GM12878 (cell line): Measurements from ENCODE around the gene LARP4B. TPM values are rescaled to one million over a fixed set of nuclear protein-coding genes. Genes with fewer than 3 reads are reported as not detected.

ENCODE experiments used
- ATAC-seq: fragments of 200-7000 bp; cut with Tn5 transposase; 3 replicates; pipeline ENCODE4 v1.9.1; 2020; ENCODE audit warnings: mild to moderate bottlenecking, moderate library complexity
- BruUV-seq: library from RNA; stranded (reverse); fragments of 400-500 nt; replicated peaks from 2 replicates; lab custom pipeline; 2021; lab: Mats Ljungman, UMichigan
- CTCF ChIA-PET: fragments of 300-600 bp; sonication (Branson Sonifier 250); formaldehyde crosslinking; extraction: SDS; loops from one replicate; lab custom pipeline; 2021; ENCODE audit warnings: inconsistent platforms; lab: Yijun Ruan, JAX
- POLR2A ChIA-PET: fragments of 350-600 bp; formaldehyde crosslinking; extraction: SDS; loops from one replicate; lab custom pipeline; 2021; ENCODE audit warnings: inconsistent platforms; lab: Charles Lee
- RAD21 ChIA-PET: fragments of 300-600 bp; sonication (Branson Sonifier 250); formaldehyde crosslinking; loops from one replicate; lab custom pipeline; 2023; ENCODE audit warnings: antibody characterized with exemption; ENCODE audit not compliant: unreplicated experiment; lab: Charles Lee
- SMC1A ChIA-PET: fragments of 300-600 bp; sonication (Branson Sonifier 250); formaldehyde crosslinking; loops from one replicate; lab custom pipeline; 2023; ENCODE audit not compliant: unreplicated experiment, uncharacterized antibody; lab: Charles Lee
- DNase-seq: peaks from one replicate; pipeline ENCODE4 v3.0.0-alpha.2; 2011; ENCODE audit warnings: low read depth, low spot score
- FAIRE-seq: peaks from 3 replicates; lab custom pipeline; 2011; peaks lifted over from hg19 to GRCh38; lab: Jason Lieb, UNC
- H2AFZ ChIP-seq: 2 replicates; pipeline ENCODE4 v1.6.0; 2011; ENCODE audit warnings: low read depth, low read length, control low read depth; ENCODE audit not compliant: control insufficient read depth
- H3K27ac ChIP-seq: 2 replicates; pipeline ENCODE4 v1.5.1; 2011; ENCODE audit warnings: control low read depth; ENCODE audit not compliant: control insufficient read depth, insufficient read depth
- H3K27me3 ChIP-seq, 2 experiments: replicated peaks in 1 of 2; 2 replicates each; pipeline versions ENCODE4 v1.6.0 to v1.6.1; 2011; ENCODE audit warnings: low read length in 1 of 2; ENCODE audit not compliant: control insufficient read depth in 2 of 2, insufficient read depth in 2 of 2
- H3K36me3 ChIP-seq, 2 experiments: 2 replicates each; pipeline ENCODE4 v1.5.1; 2011; ENCODE audit warnings: low read length in 1 of 2; ENCODE audit not compliant: control insufficient read depth in 2 of 2, insufficient read depth in 2 of 2
- H3K4me1 ChIP-seq: 2 replicates; pipeline ENCODE4 v1.6.1; 2011; ENCODE audit warnings: mild to moderate bottlenecking, low read length, moderate library complexity, mixed read lengths; ENCODE audit not compliant: control insufficient read depth, insufficient read depth
- H3K4me2 ChIP-seq: 2 replicates; pipeline ENCODE4 v1.6.0; 2011; ENCODE audit warnings: control low read depth; ENCODE audit not compliant: control insufficient read depth, insufficient read depth
- H3K4me3 ChIP-seq: fragments of 200-600 bp; sonication (generic); 2 replicates; pipeline ENCODE4 v1.5.1; 2016
- H3K79me2 ChIP-seq: 2 replicates; pipeline ENCODE4 v1.6.0; 2011; ENCODE audit warnings: low read length; ENCODE audit not compliant: control insufficient read depth, insufficient read depth
- H3K9ac ChIP-seq: 2 replicates; pipeline ENCODE4 v1.8.0; 2011; ENCODE audit warnings: low read length, control low read depth, mixed read lengths; ENCODE audit not compliant: control insufficient read depth, insufficient read depth
- H3K9me3 ChIP-seq: replicated peaks from 3 replicates; pipeline ENCODE4 v1.5.1; 2011; ENCODE audit warnings: mild to moderate bottlenecking, low read length; ENCODE audit not compliant: control insufficient read depth, insufficient read depth
- H4K20me1 ChIP-seq: 2 replicates; pipeline ENCODE4 v1.6.0; 2011; ENCODE audit not compliant: control insufficient read depth, insufficient read depth
- PRDM15 ChIP-seq: fragments of 450-650 bp; formaldehyde crosslinking; IDR thresholded peaks from 2 replicates; pipeline ENCODE4 v1.4.0; 2020; ENCODE audit warnings: mild to moderate bottlenecking, moderate library complexity
- RAD21 ChIP-seq: IDR thresholded peaks from 2 replicates; pipeline ENCODE4 v1.6.1; 2011; ENCODE audit warnings: mild to moderate bottlenecking, low read depth, low read length, moderate library complexity; ENCODE audit not compliant: insufficient read depth
- WGBS: methylation state at CpG from one replicate; pipeline ENCODE4 v1.1.6; 2016; ENCODE audit warnings: low lambda C conversion rate; ENCODE audit not compliant: insufficient replicate concordance, insufficient coverage; ENCODE audit errors: missing lambda C conversion rate; 5-methylcytosine and 5-hydroxymethylcytosine counted together
- in situ Hi-C: fragments of 300-500 bp; cut with MboI; formaldehyde crosslinking; loops from 9 replicates; pipeline ENCODE4 v1.14.3; 2018; ENCODE audit warnings: mixed read lengths
- intact Hi-C: fragments of 100-400 bp; cut with micrococcal nuclease; formaldehyde crosslinking; loops from one replicate; pipeline ENCODE4 v1.14.2; 2022; ENCODE audit not compliant: unreplicated experiment
- polyA plus RNA-seq, 11 experiments: library from polyadenylated mRNA; depleted of rRNA in 4 of 11; unstranded in 6 of 11; stranded (reverse) in 5 of 11; fragments of >200 nt; fragmentation: Nextera tagmentation in 4 of 11; fragmentation: Illumina TruSeq in 1 of 11; extraction: Ambion mirVana in 4 of 11; extraction: Trizol in 1 of 11; gene quantifications; 1 replicate in 1 of 11; 2 replicates in 10 of 11; pipeline versions ENCODE4 v1.2.1 to v1.2.3, GENCODE V29; 2011 to 2016; ENCODE audit warnings: inconsistent platforms in 2 of 11, missing spikeins in 2 of 11, low read depth in 1 of 11
- total RNA-seq, 4 experiments: library from RNA; depleted of rRNA in 3 of 4; stranded (reverse); fragments of >200 nt in 3 of 4; fragmentation: Illumina TruSeq in 1 of 4; extraction: Trizol in 1 of 4; gene quantifications; 2 replicates each; pipeline versions ENCODE4 v1.2.1 to v1.2.3, GENCODE V29; 2013 to 2021

LARP4B gene
- total and polyA plus RNA-seq, 10 of the 15 experiments (the other 5 are each of a cell fraction or from before 2014, with no cell fraction given) = 10.5 to 119 (median 39.4) TPM

- in situ Hi-C loops (no loop called here), intact Hi-C loops (no loop called here)
- ChIA-PET RAD21 (no interaction called here), SMC1A (no interaction called here), CTCF (no interaction called here), POLR2A (no interaction called here)
- H4K20me1 ChIP-seq = no peaks in the 10 kb centered on the region
- no peaks in the 10 kb centered on the region for H3K4me1 ChIP-seq
- H3K27ac ChIP-seq = no peak overlapping the region
- H3K79me2 ChIP-seq = no peaks in the 10 kb centered on the region
- H3K4me3 ChIP-seq = no peak overlapping the region
- 72% methylated on average over 9 of the region's 9 CpGs for WGBS
- H3K4me2 ChIP-seq = no peak overlapping the region
- no TSS peak for BruUV-seq
- no peak overlapping the region for H3K9ac ChIP-seq
- TF ChIP-seq RAD21 = 0 out of 2 replicates have a peak, but pooled peaks have one; percentile 32
- no peak for TF ChIP-seq PRDM15
- DNase-seq = no peak
- H3K9me3 ChIP-seq = no peaks in the 10 kb centered on the region
- peak; percentile 35; the same call in 2 of the 3 replicates for ATAC-seq
- H2AFZ ChIP-seq = no peak overlapping the region
- FAIRE-seq = no peak
- peaks cover 0 to 2% of the 10 kb centered on the region in 2 experiments; a peak in 3 of 4 replicates for H3K27me3 ChIP-seq
- no peaks in the 10 kb centered on the region for H3K36me3 ChIP-seq
Measured at GRCh38 chr10:955820-956217, 24.3 kb upstream of the LARP4B start.
